ENCODE measurements around the gene GLDC.

DNA sequence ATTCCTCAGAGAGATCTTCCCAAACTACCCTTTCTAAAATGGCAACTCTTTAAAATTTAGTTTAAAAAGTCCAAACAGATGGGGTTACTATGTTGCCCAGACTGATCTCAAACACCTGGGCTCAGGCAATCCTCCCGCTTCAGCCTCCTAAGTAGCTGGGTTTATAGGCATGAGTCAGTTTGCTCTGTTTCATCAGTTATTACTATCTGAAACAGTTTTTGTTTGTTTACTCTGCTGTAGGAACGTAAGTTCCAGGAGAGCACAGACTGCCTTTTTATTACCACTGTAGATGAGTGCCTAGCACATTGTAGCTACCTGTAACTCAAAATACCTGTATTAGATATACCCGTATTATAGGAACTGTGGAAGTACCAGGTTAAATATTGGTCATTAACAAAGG lies 143.1 kb downstream of the GLDC start:
- TF ChIP-seq ZNF274 (IDR thresholded peaks at IDR 0.05; ENCODE audit: low read depth, low read length) (no peak), YY1 (IDR thresholded peaks at IDR 0.05; ENCODE audit: insufficient read depth, insufficient read length) (no peak)

Measured in NT2/D1 (cell line).